HL-60 (cell line): Measurements from ENCODE around the gene SPPL2B.

Experiments used
- DNase-seq, 2 experiments: peaks; one replicate each; pipeline ENCODE4 v3.0.0-alpha.2; 2010 to 2020; ENCODE audit warnings: low read depth in 1 of 2, low spot score in 1 of 2
- H3K27ac ChIP-seq: fragments of 250-450 bp; sonication (Bioruptor Pico); replicated peaks from 2 replicates; pipeline ENCODE4 v1.5.1; 2020; ENCODE audit warnings: mild to moderate bottlenecking, moderate library complexity
- H3K27me3 ChIP-seq: fragments of 250-450 bp; sonication (Bioruptor Pico); 2 replicates; pipeline ENCODE4 v1.5.1; 2021; ENCODE audit warnings: mild to moderate bottlenecking, moderate library complexity; ENCODE audit not compliant: insufficient read depth, poor library complexity, severe bottlenecking
- H3K4me3 ChIP-seq: replicated peaks from 2 replicates; pipeline ENCODE4 v1.5.1; 2011; ENCODE audit warnings: mild to moderate bottlenecking, control low read depth, low read length; ENCODE audit not compliant: insufficient read depth
- GABPA ChIP-seq: IDR thresholded peaks from 2 replicates; pipeline ENCODE4 v1.6.1; 2012; ENCODE audit warnings: low read depth
- POLR2AphosphoS5 ChIP-seq: IDR thresholded peaks from 2 replicates; pipeline ENCODE4 v1.6.1; 2012; ENCODE audit warnings: low read depth
- SPI1 ChIP-seq: IDR thresholded peaks from 2 replicates; pipeline ENCODE4 v1.6.1; 2012; ENCODE audit warnings: low read depth, mild to moderate bottlenecking, borderline replicate concordance
- TF ChIP-seq, protein P1 (sequence below): IDR thresholded peaks from 2 replicates; pipeline ENCODE4 v1.6.1; 2012; ENCODE audit warnings: low read depth; ENCODE audit not compliant: insufficient replicate concordance
- TF ChIP-seq, protein P2 (sequence below): IDR thresholded peaks from one replicate; pipeline ENCODE4 v1.5.1; 2011; ENCODE audit warnings: low read length, control low read depth, inconsistent platforms; ENCODE audit not compliant: insufficient read depth

The SPPL2B gene

DNA sequence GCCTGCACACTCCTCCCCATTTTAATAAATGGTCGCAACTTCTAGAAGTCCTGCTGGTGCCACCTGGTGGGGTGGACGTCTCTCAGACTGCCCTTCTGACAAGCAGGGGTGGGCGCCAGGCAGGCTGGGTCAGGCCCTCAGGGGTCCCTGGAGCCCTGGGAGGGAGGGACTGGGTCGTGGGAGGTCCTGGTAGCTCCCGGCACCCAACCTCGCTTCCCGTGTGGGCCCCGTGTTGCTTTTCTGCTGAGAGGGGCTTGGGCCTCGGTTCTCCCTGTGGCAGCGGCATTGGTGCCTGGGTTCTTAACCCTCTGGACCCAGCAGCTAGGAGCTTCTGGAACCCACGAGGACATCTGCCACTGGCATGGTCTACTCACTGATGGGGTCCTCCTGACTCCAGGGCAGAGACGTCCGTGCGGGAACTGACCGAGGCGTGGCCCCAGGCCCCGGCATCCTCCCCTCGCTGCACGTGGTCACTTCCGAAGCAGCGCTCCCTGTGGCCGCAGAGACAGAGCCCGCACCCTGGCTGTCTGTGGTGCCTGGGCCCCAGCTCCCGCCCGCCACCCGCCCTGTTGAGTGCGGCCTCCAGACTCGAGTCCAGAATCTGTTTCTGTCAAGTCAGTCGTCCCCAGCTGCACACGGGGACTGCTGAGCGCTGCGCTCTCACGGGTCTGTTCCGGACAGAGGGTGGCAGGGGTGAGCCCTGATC lies 25.6 kb downstream of the SPPL2B start:
- H3K27me3 ChIP-seq = peaks cover 2% of the 10 kb centered on the region
- TF ChIP-seq POLR2AphosphoS5 = no peak
- no peak for TF ChIP-seq SPI1
- TF ChIP-seq, protein P1, sequence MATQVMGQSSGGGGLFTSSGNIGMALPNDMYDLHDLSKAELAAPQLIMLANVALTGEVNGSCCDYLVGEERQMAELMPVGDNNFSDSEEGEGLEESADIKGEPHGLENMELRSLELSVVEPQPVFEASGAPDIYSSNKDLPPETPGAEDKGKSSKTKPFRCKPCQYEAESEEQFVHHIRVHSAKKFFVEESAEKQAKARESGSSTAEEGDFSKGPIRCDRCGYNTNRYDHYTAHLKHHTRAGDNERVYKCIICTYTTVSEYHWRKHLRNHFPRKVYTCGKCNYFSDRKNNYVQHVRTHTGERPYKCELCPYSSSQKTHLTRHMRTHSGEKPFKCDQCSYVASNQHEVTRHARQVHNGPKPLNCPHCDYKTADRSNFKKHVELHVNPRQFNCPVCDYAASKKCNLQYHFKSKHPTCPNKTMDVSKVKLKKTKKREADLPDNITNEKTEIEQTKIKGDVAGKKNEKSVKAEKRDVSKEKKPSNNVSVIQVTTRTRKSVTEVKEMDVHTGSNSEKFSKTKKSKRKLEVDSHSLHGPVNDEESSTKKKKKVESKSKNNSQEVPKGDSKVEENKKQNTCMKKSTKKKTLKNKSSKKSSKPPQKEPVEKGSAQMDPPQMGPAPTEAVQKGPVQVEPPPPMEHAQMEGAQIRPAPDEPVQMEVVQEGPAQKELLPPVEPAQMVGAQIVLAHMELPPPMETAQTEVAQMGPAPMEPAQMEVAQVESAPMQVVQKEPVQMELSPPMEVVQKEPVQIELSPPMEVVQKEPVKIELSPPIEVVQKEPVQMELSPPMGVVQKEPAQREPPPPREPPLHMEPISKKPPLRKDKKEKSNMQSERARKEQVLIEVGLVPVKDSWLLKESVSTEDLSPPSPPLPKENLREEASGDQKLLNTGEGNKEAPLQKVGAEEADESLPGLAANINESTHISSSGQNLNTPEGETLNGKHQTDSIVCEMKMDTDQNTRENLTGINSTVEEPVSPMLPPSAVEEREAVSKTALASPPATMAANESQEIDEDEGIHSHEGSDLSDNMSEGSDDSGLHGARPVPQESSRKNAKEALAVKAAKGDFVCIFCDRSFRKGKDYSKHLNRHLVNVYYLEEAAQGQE = no peak
- TF ChIP-seq, protein P2, sequence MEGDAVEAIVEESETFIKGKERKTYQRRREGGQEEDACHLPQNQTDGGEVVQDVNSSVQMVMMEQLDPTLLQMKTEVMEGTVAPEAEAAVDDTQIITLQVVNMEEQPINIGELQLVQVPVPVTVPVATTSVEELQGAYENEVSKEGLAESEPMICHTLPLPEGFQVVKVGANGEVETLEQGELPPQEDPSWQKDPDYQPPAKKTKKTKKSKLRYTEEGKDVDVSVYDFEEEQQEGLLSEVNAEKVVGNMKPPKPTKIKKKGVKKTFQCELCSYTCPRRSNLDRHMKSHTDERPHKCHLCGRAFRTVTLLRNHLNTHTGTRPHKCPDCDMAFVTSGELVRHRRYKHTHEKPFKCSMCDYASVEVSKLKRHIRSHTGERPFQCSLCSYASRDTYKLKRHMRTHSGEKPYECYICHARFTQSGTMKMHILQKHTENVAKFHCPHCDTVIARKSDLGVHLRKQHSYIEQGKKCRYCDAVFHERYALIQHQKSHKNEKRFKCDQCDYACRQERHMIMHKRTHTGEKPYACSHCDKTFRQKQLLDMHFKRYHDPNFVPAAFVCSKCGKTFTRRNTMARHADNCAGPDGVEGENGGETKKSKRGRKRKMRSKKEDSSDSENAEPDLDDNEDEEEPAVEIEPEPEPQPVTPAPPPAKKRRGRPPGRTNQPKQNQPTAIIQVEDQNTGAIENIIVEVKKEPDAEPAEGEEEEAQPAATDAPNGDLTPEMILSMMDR = no peak
- no peak for TF ChIP-seq GABPA
- DNase-seq = no peak
- no peak overlapping the region for H3K4me3 ChIP-seq
- no peak overlapping the region for H3K27ac ChIP-seq

DNA sequence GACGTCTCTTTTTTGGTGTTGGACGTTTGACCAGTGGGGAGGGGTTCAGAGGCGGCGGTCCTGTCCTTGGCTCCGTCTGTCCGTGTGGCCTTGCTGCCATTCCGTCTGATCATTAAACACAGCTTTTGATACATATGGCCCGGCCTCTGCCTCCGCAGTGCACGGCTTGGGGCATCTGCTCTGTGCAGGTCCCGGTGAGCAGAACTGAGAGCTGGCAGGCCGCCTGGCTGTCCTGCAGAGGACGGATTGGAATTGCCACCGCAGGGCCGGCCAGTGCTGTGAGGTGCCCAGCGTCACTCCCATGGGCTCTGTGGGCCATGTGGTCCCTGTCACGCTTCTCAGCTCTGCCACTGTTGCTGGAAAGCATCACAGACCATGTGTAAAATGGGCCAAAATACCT lies 26.2 kb downstream of the SPPL2B start:
- no peak overlapping the region for H3K4me3 ChIP-seq
- no peak for TF ChIP-seq POLR2AphosphoS5
- TF ChIP-seq, protein P1 = no peak
- TF ChIP-seq, protein P2 = no peak
- TF ChIP-seq GABPA = no peak
- TF ChIP-seq SPI1 = no peak
- no peak overlapping the region for H3K27ac ChIP-seq
- DNase-seq = no peak
- peaks cover 6% of the 10 kb centered on the region for H3K27me3 ChIP-seq

DNA sequence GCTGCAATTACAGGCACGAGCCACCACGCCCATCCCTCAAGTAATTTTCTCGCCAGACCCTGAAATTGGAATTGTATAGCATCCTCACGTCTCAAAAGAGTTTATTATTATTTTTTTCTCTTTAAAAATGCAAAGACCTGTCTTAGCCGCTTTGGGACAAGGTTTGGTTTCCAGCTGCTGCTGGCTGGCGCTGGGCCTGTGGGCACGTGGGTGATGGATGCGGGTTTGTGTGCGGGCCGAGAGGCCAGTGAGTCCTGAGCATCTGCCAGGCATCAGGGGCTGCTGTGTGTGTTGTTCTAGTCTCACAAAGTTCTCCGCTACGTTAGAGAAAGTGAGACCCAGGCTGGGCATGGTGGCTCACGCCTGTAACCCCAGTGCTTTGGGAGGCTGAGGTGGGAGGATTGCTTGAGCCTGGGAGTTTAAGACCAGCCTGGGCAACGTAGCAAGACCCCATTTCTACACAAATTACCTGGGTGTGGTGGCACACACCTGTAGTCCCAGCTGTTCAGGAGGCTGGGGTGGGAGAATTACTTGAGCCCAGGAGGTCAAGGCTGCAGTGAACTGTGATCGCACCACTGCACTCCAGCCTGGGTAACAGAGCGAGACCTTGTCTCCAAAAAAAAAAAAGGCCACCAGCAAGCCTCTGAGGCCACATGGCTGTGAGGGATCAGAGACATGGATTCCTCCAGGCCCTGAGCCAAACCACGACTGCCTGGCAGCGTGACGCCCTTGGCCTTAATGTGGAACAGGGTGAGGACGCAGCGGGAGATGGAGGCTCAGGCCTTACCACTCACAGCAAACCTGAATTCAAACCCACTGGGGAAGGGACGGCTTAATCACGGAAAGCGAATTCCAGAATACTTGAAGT lies 26.9 kb downstream of the SPPL2B start:
- TF ChIP-seq, protein P1 = no peak
- no peak for TF ChIP-seq GABPA
- no peak for TF ChIP-seq SPI1
- TF ChIP-seq, protein P2 = no peak
- no peak for TF ChIP-seq POLR2AphosphoS5
- DNase-seq = no peak
- Histone ChIP-seq H3K4me3 (no peak overlapping the region), H3K27ac (no peak overlapping the region), H3K27me3 (peaks cover 12% of the 10 kb centered on the region)
